Central memory CD8-positive, alpha-beta T cell (primary cell): ENCODE data around the gene ZNF580.

Experiments
- ATAC-seq: fragments of 150-1000 bp; cut with Tn5 transposase; replicated peaks from 2 replicates; pipeline ENCODE4 v1.10.0; 2022; ENCODE audit warnings: mild to moderate bottlenecking, moderate FRiP score, moderate number of reproducible peaks; ENCODE audit not compliant: poor library complexity, severe bottlenecking; ENCODE audit errors: extremely low read depth
- DNase-seq, 2 donors: peaks; one replicate each; pipeline ENCODE4 v3.0.0; 2021; ENCODE audit warnings: low spot score in 2 of 2
- H3K27ac Mint-ChIP-seq: one replicate; pipeline ENCODE4 v1.8.0; 2022; ENCODE audit warnings: low read depth, mild to moderate bottlenecking, moderate library complexity, mixed read lengths
- H3K27me3 Mint-ChIP-seq: one replicate; pipeline ENCODE4 v1.8.0; 2022; ENCODE audit warnings: mixed read lengths
- H3K36me3 Mint-ChIP-seq: one replicate; pipeline ENCODE4 v1.8.0; 2022; ENCODE audit warnings: mild to moderate bottlenecking, moderate library complexity, mixed read lengths; ENCODE audit not compliant: insufficient read depth
- H3K4me1 Mint-ChIP-seq: one replicate; pipeline ENCODE4 v1.8.0; 2022; ENCODE audit warnings: mixed read lengths
- H3K4me3 Mint-ChIP-seq: one replicate; pipeline ENCODE4 v1.8.0; 2022; ENCODE audit warnings: mild to moderate bottlenecking, moderate library complexity, mixed read lengths
- H3K9me3 Mint-ChIP-seq: one replicate; pipeline ENCODE4 v1.8.0; 2022; ENCODE audit warnings: mixed read lengths

ZNF580 gene

GRCh38 chr19:55685776-55686175 is 45.0 kb downstream of the ZNF580 start:
- Mint-ChIP-seq H3K9me3 (no peaks in the 10 kb centered on the region), H3K27me3 (no peaks in the 10 kb centered on the region), H3K4me3 (no peak overlapping the region), H3K27ac (peak overlapping the region; percentile 35), H3K36me3 (peaks cover 17% of the 10 kb centered on the region), H3K4me1 (peaks cover 12% of the 10 kb centered on the region)
- no peak for DNase-seq
- ATAC-seq: no peak

GRCh38 chr19:55686311-55687050 is 45.7 kb downstream of the ZNF580 start:
- Mint-ChIP-seq H3K36me3 (peaks cover 19% of the 10 kb centered on the region), H3K27me3 (no peaks in the 10 kb centered on the region), H3K27ac (peak overlapping the region; percentile 35), H3K4me3 (no peak overlapping the region), H3K9me3 (no peaks in the 10 kb centered on the region), H3K4me1 (peaks cover 11% of the 10 kb centered on the region)
- no peak for ATAC-seq
- no peak for DNase-seq

- no peaks in the 10 kb centered on the region for H3K9me3 Mint-ChIP-seq
- no peak overlapping the region for H3K4me3 Mint-ChIP-seq
- H3K36me3 Mint-ChIP-seq: peaks cover 16% of the 10 kb centered on the region
- ATAC-seq: no peak
- no peak overlapping the region for H3K27ac Mint-ChIP-seq
- H3K4me1 Mint-ChIP-seq: peaks cover 11% of the 10 kb centered on the region
- H3K27me3 Mint-ChIP-seq: no peaks in the 10 kb centered on the region
- no peak for DNase-seq
These were observed 46.7 kb downstream of the ZNF580 start for GRCh38 chr19:55687281-55688201.

GRCh38 chr19:55688422-55689218 is 47.8 kb downstream of the ZNF580 start:
- ATAC-seq (no peak), DNase-seq (no peak)
- H3K4me1 Mint-ChIP-seq: peaks cover 11% of the 10 kb centered on the region
- H3K9me3 Mint-ChIP-seq: no peaks in the 10 kb centered on the region
- no peaks in the 10 kb centered on the region for H3K27me3 Mint-ChIP-seq
- H3K36me3 Mint-ChIP-seq: peaks cover 15% of the 10 kb centered on the region
- no peak overlapping the region for H3K27ac Mint-ChIP-seq
- H3K4me3 Mint-ChIP-seq: no peak overlapping the region

GRCh38 chr19:55689411-55690108 is 48.8 kb downstream of the ZNF580 start:
- peaks cover 21% of the 10 kb centered on the region for H3K36me3 Mint-ChIP-seq
- H3K27me3 Mint-ChIP-seq: no peaks in the 10 kb centered on the region
- no peak overlapping the region for H3K27ac Mint-ChIP-seq
- no peak for ATAC-seq
- H3K4me1 Mint-ChIP-seq: peaks cover 11% of the 10 kb centered on the region
- no peaks in the 10 kb centered on the region for H3K9me3 Mint-ChIP-seq
- DNase-seq: no peak
- H3K4me3 Mint-ChIP-seq: no peak overlapping the region

GRCh38 chr19:55690109-55690768 is 49.4 kb downstream of the ZNF580 start:
- Mint-ChIP-seq H3K4me1 (peaks cover 11% of the 10 kb centered on the region), H3K36me3 (peaks cover 23% of the 10 kb centered on the region), H3K27me3 (no peaks in the 10 kb centered on the region), H3K27ac (no peak overlapping the region), H3K4me3 (no peak overlapping the region), H3K9me3 (no peaks in the 10 kb centered on the region)
- ATAC-seq: no peak
- no peak for DNase-seq

- DNase-seq (no peak), ATAC-seq (no peak)
- Mint-ChIP-seq H3K9me3 (no peaks in the 10 kb centered on the region), H3K4me3 (no peak overlapping the region), H3K27ac (no peak overlapping the region), H3K36me3 (peaks cover 21% of the 10 kb centered on the region), H3K4me1 (peaks cover 7% of the 10 kb centered on the region), H3K27me3 (no peaks in the 10 kb centered on the region)
These were observed 50.2 kb downstream of the ZNF580 start for GRCh38 chr19:55690769-55691545.

- H3K27ac Mint-ChIP-seq: no peak overlapping the region
- H3K36me3 Mint-ChIP-seq: peaks cover 24% of the 10 kb centered on the region
- no peak for DNase-seq
- no peaks in the 10 kb centered on the region for H3K4me1 Mint-ChIP-seq
- H3K4me3 Mint-ChIP-seq: no peak overlapping the region
- ATAC-seq: no peak
- H3K27me3 Mint-ChIP-seq: no peaks in the 10 kb centered on the region
- no peaks in the 10 kb centered on the region for H3K9me3 Mint-ChIP-seq
These were observed 51.0 kb downstream of the ZNF580 start for GRCh38 chr19:55691561-55692481.

- Mint-ChIP-seq H3K9me3 (no peaks in the 10 kb centered on the region), H3K4me1 (no peaks in the 10 kb centered on the region), H3K27ac (no peak overlapping the region), H3K36me3 (peaks cover 25% of the 10 kb centered on the region), H3K4me3 (no peak overlapping the region), H3K27me3 (no peaks in the 10 kb centered on the region)
- ATAC-seq (no peak), DNase-seq (no peak)
These were observed 51.9 kb downstream of the ZNF580 start for GRCh38 chr19:55692681-55693081.
